H1 (cell line): ENCODE measurements around the gene C19orf38. TPM values are rescaled to one million over a fixed set of nuclear protein-coding genes. Genes with fewer than 3 reads are reported as not detected.

Source experiments
- CTCF ChIA-PET: fragments of 300-600 bp; sonication (Branson Sonifier 250); formaldehyde crosslinking; loops from one replicate; lab custom pipeline; 2021; ENCODE audit not compliant: partially characterized antibody; lab: Charles Lee
- POLR2A ChIA-PET: fragments of 300-600 bp; sonication (Branson Sonifier 250); formaldehyde crosslinking; loops from one replicate; lab custom pipeline; 2021; ENCODE audit warnings: inconsistent platforms; ENCODE audit not compliant: partially characterized antibody; lab: Charles Lee
- DNase-seq, 2 experiments: peaks; one replicate each; pipeline versions ENCODE4 v3.0.0 to v3.0.0-alpha.2; 2010 to 2022; ENCODE audit warnings: low spot score in 2 of 2, low read depth in 1 of 2, mixed read lengths in 1 of 2
- FAIRE-seq: peaks from 2 replicates; lab custom pipeline; 2011; peaks lifted over from hg19 to GRCh38; lab: Jason Lieb, UNC
- H2AFZ ChIP-seq: 2 replicates; pipeline ENCODE4 v1.8.1; 2012; ENCODE audit warnings: low read length, inconsistent platforms
- H2AK5ac ChIP-seq: 2 replicates; pipeline ENCODE4 v1.6.1; 2013; ENCODE audit warnings: low read depth, low read length
- H2BK120ac ChIP-seq: replicated peaks from 2 replicates; pipeline ENCODE3; 2013; ENCODE audit warnings: low read depth, low read length, inconsistent platforms
- H2BK12ac ChIP-seq: 2 replicates; pipeline ENCODE4 v1.6.1; 2013; ENCODE audit warnings: low read depth, low read length
- H2BK15ac ChIP-seq: 2 replicates; pipeline ENCODE4 v1.6.1; 2013; ENCODE audit warnings: low read length
- H2BK20ac ChIP-seq: 2 replicates; pipeline ENCODE4 v1.6.1; 2013; ENCODE audit warnings: low read length
- H2BK5ac ChIP-seq: 2 replicates; pipeline ENCODE4 v1.6.1; 2013; ENCODE audit warnings: low read depth, low read length
- H3K14ac ChIP-seq: 2 replicates; pipeline ENCODE4 v1.6.1; 2013; ENCODE audit warnings: inconsistent platforms; ENCODE audit not compliant: insufficient read length
- H3K18ac ChIP-seq: 2 replicates; pipeline ENCODE4 v1.6.1; 2013; ENCODE audit warnings: low read length; ENCODE audit errors: extremely low read depth
- H3K23ac ChIP-seq: 2 replicates; pipeline ENCODE4 v1.6.1; 2013; ENCODE audit warnings: inconsistent platforms; ENCODE audit not compliant: insufficient read length
- H3K23me2 ChIP-seq: 2 replicates; pipeline ENCODE4 v1.6.1; 2013; ENCODE audit warnings: low read depth, low read length
- H3K27ac ChIP-seq: 2 replicates; pipeline ENCODE4 v1.6.1; 2011; ENCODE audit warnings: low read depth, low read length, inconsistent platforms
- H3K27me3 ChIP-seq, 4 experiments: replicated peaks in 1 of 4; 1 replicate in 1 of 4; 2 replicates in 3 of 4; pipeline versions ENCODE4 v1.6.1 to v1.8.1; 2011 to 2013; ENCODE audit warnings: low read length in 3 of 4, mild to moderate bottlenecking in 3 of 4, inconsistent platforms in 2 of 4, mixed read lengths in 2 of 4, moderate library complexity in 1 of 4; ENCODE audit not compliant: control insufficient read depth in 3 of 4, insufficient read depth in 3 of 4; ENCODE audit errors: extremely low read depth in 1 of 4
- H3K36me3 ChIP-seq, 4 experiments: 2 replicates each; pipeline versions ENCODE4 v1.6.1 to v1.8.1; 2011 to 2013; ENCODE audit warnings: mild to moderate bottlenecking in 4 of 4, low read length in 3 of 4, moderate library complexity in 2 of 4, control low read depth in 1 of 4, inconsistent platforms in 1 of 4; ENCODE audit not compliant: insufficient read depth in 4 of 4, control insufficient read depth in 2 of 4
- H3K4ac ChIP-seq: replicated peaks from 2 replicates; pipeline ENCODE3; 2013; ENCODE audit warnings: low read length, low read depth, mixed read lengths, inconsistent platforms; ENCODE audit not compliant: insufficient read length
- H3K4me1 ChIP-seq, 4 experiments: replicated peaks in 1 of 4; 1 replicate in 1 of 4; 2 replicates in 3 of 4; pipeline versions ENCODE4 v1.6.1 to v1.8.1; 2011 to 2013; ENCODE audit warnings: low read length in 3 of 4, inconsistent platforms in 2 of 4, mixed read lengths in 1 of 4; ENCODE audit not compliant: insufficient read depth in 4 of 4, control insufficient read depth in 3 of 4
- H3K4me2 ChIP-seq, 2 experiments: 2 replicates each; pipeline versions ENCODE4 v1.6.1 to v1.8.1; 2011 to 2013; ENCODE audit warnings: low read depth in 2 of 2, low read length in 2 of 2, control low read depth in 1 of 2, inconsistent platforms in 1 of 2, mild to moderate bottlenecking in 1 of 2; ENCODE audit not compliant: insufficient read depth in 1 of 2
- H3K4me3 ChIP-seq, 4 experiments: fragments of 200-600, 300-600 bp in 1 of 4; sonication (generic), shearing (Covaris generic), sonication (Bioruptor Twin) in 1 of 4; 2 replicates each; pipeline versions ENCODE4 v1.5.1 to v1.8.1; 2011 to 2016; ENCODE audit warnings: low read length in 4 of 4, low read depth in 3 of 4, control low read depth in 2 of 4, inconsistent platforms in 2 of 4, mild to moderate bottlenecking in 2 of 4, mixed read lengths in 1 of 4, moderate library complexity in 1 of 4; ENCODE audit not compliant: insufficient read depth in 2 of 4; ENCODE audit errors: extremely low read depth in 1 of 4
- H3K56ac ChIP-seq: replicated peaks from 2 replicates; pipeline ENCODE3; 2013; ENCODE audit warnings: low read depth, mild to moderate bottlenecking, mixed read lengths, low read length, inconsistent platforms; ENCODE audit not compliant: insufficient read length
- H3K79me1 ChIP-seq: 2 replicates; pipeline ENCODE4 v1.6.1; 2013; ENCODE audit warnings: low read depth, low read length, control low read depth
- H3K79me2 ChIP-seq, 2 experiments: 2 replicates each; pipeline versions ENCODE4 v1.6.1 to v1.8.1; 2012 to 2013; ENCODE audit warnings: low read length in 2 of 2, mild to moderate bottlenecking in 2 of 2, inconsistent platforms in 1 of 2; ENCODE audit not compliant: insufficient read depth in 2 of 2, control insufficient read depth in 1 of 2
- H3K9ac ChIP-seq, 4 experiments: replicated peaks in 1 of 4; 1 replicate in 1 of 4; 2 replicates in 3 of 4; pipeline versions ENCODE4 v1.6.1 to v1.8.1; 2011 to 2013; ENCODE audit warnings: low read depth in 3 of 4, low read length in 3 of 4, control low read depth in 2 of 4, mild to moderate bottlenecking in 2 of 4, moderate library complexity in 2 of 4, inconsistent platforms in 1 of 4; ENCODE audit errors: extremely low read depth in 1 of 4
- H3K9me3 ChIP-seq, 2 experiments: 2 replicates each; pipeline versions ENCODE4 v1.6.1 to v1.8.1; 2012 to 2013; ENCODE audit warnings: mild to moderate bottlenecking in 2 of 2, moderate library complexity in 2 of 2, control low read depth in 1 of 2, inconsistent platforms in 1 of 2, low read depth in 1 of 2, low read length in 1 of 2, mixed read lengths in 1 of 2; ENCODE audit not compliant: insufficient read depth in 2 of 2
- H4K20me1 ChIP-seq, 2 experiments: replicated peaks in 1 of 2; 2 replicates each; pipeline versions ENCODE3 to v1.8.1; 2011 to 2013; ENCODE audit warnings: inconsistent platforms in 2 of 2, low read length in 2 of 2, mild to moderate bottlenecking in 1 of 2; ENCODE audit not compliant: insufficient read depth in 2 of 2, control insufficient read depth in 1 of 2
- H4K5ac ChIP-seq: 2 replicates; pipeline ENCODE4 v1.6.1; 2013; ENCODE audit warnings: low read length, low read depth, mixed read lengths, inconsistent platforms; ENCODE audit not compliant: insufficient read length
- H4K8ac ChIP-seq: 2 replicates; pipeline ENCODE4 v1.8.0; 2013; ENCODE audit warnings: mild to moderate bottlenecking, moderate library complexity, low read length, inconsistent platforms; ENCODE audit not compliant: insufficient read depth; ENCODE audit errors: extremely low read depth
- H4K91ac ChIP-seq: replicated peaks from 2 replicates; pipeline ENCODE3; 2013; ENCODE audit warnings: low read length, mixed read lengths, inconsistent platforms; ENCODE audit not compliant: insufficient read length
- BCL11A ChIP-seq, 2 experiments: IDR thresholded peaks; one replicate each; pipeline ENCODE4 v1.6.1; 2011; ENCODE audit warnings: low read depth in 2 of 2, low read length in 2 of 2, mild to moderate bottlenecking in 2 of 2
- BRCA1 ChIP-seq: IDR thresholded peaks from 2 replicates; pipeline ENCODE4 v1.6.1; 2012; ENCODE audit warnings: low read depth, low read length, improper control_type of control experiment
- CBX5 ChIP-seq: fragments of 300-800, 300-1000 bp; sonication (generic); IDR thresholded peaks from 2 replicates; pipeline ENCODE4 v1.7.1; 2016; ENCODE audit warnings: antibody characterized with exemption, low read length, low read depth
- CHD1 ChIP-seq: IDR thresholded peaks from 2 replicates; pipeline ENCODE4 v1.6.1; 2012; ENCODE audit warnings: low read depth, low read length, improper control_type of control experiment
- CHD2 ChIP-seq: IDR thresholded peaks from 2 replicates; pipeline ENCODE4 v1.6.1; 2012; ENCODE audit warnings: low read length, improper control_type of control experiment
- EP300 ChIP-seq, 2 experiments: IDR thresholded peaks; 1 replicate in 1 of 2; 2 replicates in 1 of 2; pipeline ENCODE4 v1.6.1; 2011 to 2012; ENCODE audit warnings: low read depth in 2 of 2, low read length in 2 of 2, mild to moderate bottlenecking in 2 of 2, borderline replicate concordance in 1 of 2, inconsistent platforms in 1 of 2, moderate library complexity in 1 of 2
- EZH2 ChIP-seq: fragments of 200-600 bp; sonication (generic); IDR thresholded peaks from 2 replicates; pipeline ENCODE4 v1.7.1; 2012; ENCODE audit warnings: low read depth, mild to moderate bottlenecking, moderate library complexity, low read length, inconsistent platforms; ENCODE audit not compliant: severe bottlenecking
- FOSL1 ChIP-seq: IDR thresholded peaks from 2 replicates; pipeline ENCODE4 v1.6.1; 2011; ENCODE audit warnings: mild to moderate bottlenecking, low read depth, low read length, moderate library complexity; ENCODE audit not compliant: insufficient read depth
- RBBP5 ChIP-seq: IDR thresholded peaks from 2 replicates; pipeline ENCODE4 v1.7.1; 2012; ENCODE audit warnings: low read depth, mild to moderate bottlenecking, inconsistent platforms, low read length, moderate library complexity, borderline replicate concordance
- RXRA ChIP-seq: IDR thresholded peaks from 2 replicates; pipeline ENCODE4 v1.6.1; 2011; ENCODE audit warnings: low read depth, mild to moderate bottlenecking, low read length, moderate library complexity; ENCODE audit not compliant: insufficient read depth
- WGBS, 2 experiments: shearing (Covaris generic) in 1 of 2; methylation state at CpG; one replicate each; pipeline versions ENCODE4 v1.1.6 to v1.1.7; 2013 to 2015; ENCODE audit warnings: low lambda C conversion rate in 2 of 2, mixed read lengths in 2 of 2, inconsistent platforms in 1 of 2, low coverage in 1 of 2, missing lambda C conversion rate in 1 of 2; ENCODE audit not compliant: insufficient replicate concordance in 2 of 2, insufficient coverage in 1 of 2, insufficient read length in 1 of 2; ENCODE audit errors: extremely low coverage in 1 of 2, missing lambda C conversion rate in 1 of 2; 5-methylcytosine and 5-hydroxymethylcytosine counted together
- polyA plus RNA-seq, 7 experiments: library from polyadenylated mRNA; depleted of rRNA in 3 of 7; stranded (reverse) in 5 of 7; unstranded in 2 of 7; fragments of >200 nt in 5 of 7; fragments of 200-250 nt in 2 of 7; gene quantifications; 1 replicate in 5 of 7; 2 replicates in 1 of 7; 4 replicates in 1 of 7; pipeline versions ENCODE4 v1.2.1 to v1.2.3, GENCODE V29; 2011 to 2013; ENCODE audit warnings: missing spikeins in 2 of 7, mixed read lengths in 2 of 7
- total RNA-seq: library from RNA; stranded (reverse); fragmentation: NEBNext Ultra II Directional; extraction: Animal tissue kit (Norgen Biotek cat#: 25700); gene quantifications from 2 replicates; pipeline ENCODE4 v1.2.1, GENCODE V29; 2021

Gene C19orf38
- total and polyA plus RNA-seq, 2 of the 8 experiments (the other 6 are each of a cell fraction or from before 2014, with no cell fraction given) = 0.53 TPM; not detected in 1

DNA sequence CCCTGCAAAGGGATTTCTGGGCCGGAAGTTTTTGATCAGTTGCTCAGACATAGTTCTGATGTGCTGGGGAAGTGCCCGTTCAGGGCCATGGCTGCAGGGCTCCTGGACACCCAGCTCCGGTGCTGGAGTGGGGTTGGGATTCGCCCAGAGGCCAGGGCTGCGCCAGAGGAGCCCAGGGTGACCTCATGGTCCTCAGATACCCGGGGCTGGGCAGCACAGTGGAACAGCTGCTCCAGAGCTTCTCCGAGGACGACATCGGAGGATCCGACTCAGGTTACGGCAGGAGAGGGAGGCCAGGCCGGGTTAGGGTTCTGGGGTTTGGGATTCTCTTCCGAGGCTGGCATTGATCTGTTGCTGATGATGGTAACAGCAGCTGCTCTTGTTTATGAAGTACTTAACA, 44.0 kb downstream of the C19orf38 start:
- H2BK12ac ChIP-seq = no peak overlapping the region
- POLR2A ChIA-PET = interaction anchor here (0.8 to 6.8 kb wide), 4 partner anchors 13 to 28 kb away, joined by 3 to 72 read pairs (median 4); no protein-coding TSS in a partner anchor
- peak overlapping the region; percentile 88 for H4K8ac ChIP-seq
- WGBS, 2 experiments = 90% methylated on average over 13 of the region's 13 CpGs; no CpG with 5 or more reads in 1 of the 2 experiments
- CTCF ChIA-PET = interaction anchor here (0.8 to 5.4 kb wide), 4 partner anchors 10 to 35 kb away, joined by 3 to 29 read pairs (median 4); no protein-coding TSS in a partner anchor
- H3K4me1 ChIP-seq = peaks cover 18 to 49% (median 42%) of the 10 kb centered on the region in 4 experiments
- peak overlapping the region; percentile 29; the same call in 1 of the 2 replicates for H3K18ac ChIP-seq
- H3K9ac ChIP-seq = no peak overlapping the region
- H3K14ac ChIP-seq = no peak overlapping the region
- H2BK20ac ChIP-seq = no peak overlapping the region
- no peak overlapping the region for H4K91ac ChIP-seq
- no peak overlapping the region for H4K5ac ChIP-seq
- TF ChIP-seq CHD2 = no peak
- TF ChIP-seq BCL11A (IDR thresholded peaks at IDR 0.05; ENCODE audit: low read depth in 2 of 2, low read length in 2 of 2) = no peak
- no peak for TF ChIP-seq BRCA1
- TF ChIP-seq RBBP5 = no peak
- no peak for TF ChIP-seq EZH2
- TF ChIP-seq EP300 (IDR thresholded peaks at IDR 0.05; ENCODE audit: borderline replicate concordance in 1 of 2, low read depth in 2 of 2, low read length in 2 of 2) = no peak
- no peak for TF ChIP-seq RXRA
- no peak for TF ChIP-seq CHD1
- no peak for TF ChIP-seq FOSL1
- no peak for TF ChIP-seq CBX5
- H3K56ac ChIP-seq = no peak overlapping the region
- no peak overlapping the region for H2BK120ac ChIP-seq
- H3K79me2 ChIP-seq = peaks cover 0 to 74% of the 10 kb centered on the region in 2 experiments; a peak in 2 of 4 replicates
- H2AK5ac ChIP-seq = no peak overlapping the region
- H3K23ac ChIP-seq = no peak overlapping the region
- no peak for FAIRE-seq
- H3K9me3 ChIP-seq = no peaks in the 10 kb centered on the region
- H3K79me1 ChIP-seq = peaks cover 33% of the 10 kb centered on the region
- H3K23me2 ChIP-seq = no peaks in the 10 kb centered on the region
- H2BK5ac ChIP-seq = no peak overlapping the region
- peaks cover 2 to 24% of the 10 kb centered on the region in 2 experiments for H4K20me1 ChIP-seq
- H3K4me3 ChIP-seq = no peak overlapping the region
- no peaks in the 10 kb centered on the region for H3K27me3 ChIP-seq
- no peak overlapping the region for H3K27ac ChIP-seq
- H3K36me3 ChIP-seq = no peaks in the 10 kb centered on the region
- no peak overlapping the region for H2AFZ ChIP-seq
- DNase-seq = no peak
- no peak overlapping the region for H3K4ac ChIP-seq
- H3K4me2 ChIP-seq = peak overlapping the region in 1 of 2 experiments; percentile 15; a peak in 1 of 4 replicates
- H2BK15ac ChIP-seq = no peak overlapping the region
